Gastrocnemius medialis (tissue), 4 donors: ENCODE measurements around the gene DPYD.

ENCODE experiments used
- CTCF ChIP-seq, 5 experiments: fragments of 450-650 bp in 3 of 5; fragments of 200-600 bp in 2 of 5; sonication (generic) in 2 of 5; IDR thresholded peaks in 4 of 5; conservative IDR thresholded peaks in 1 of 5; 1 replicate in 4 of 5; 2 replicates in 1 of 5; pipeline ENCODE4 v1.5.1; 2016 to 2019; ENCODE audit warnings: antibody characterized with exemption in 5 of 5, mild to moderate bottlenecking in 3 of 5, moderate library complexity in 3 of 5
- POLR2A ChIP-seq, 2 donors: fragments of 450-650 bp; IDR thresholded peaks; one replicate each; pipeline ENCODE4 v1.6.1; 2017; ENCODE audit warnings: antibody characterized with exemption in 2 of 2, mild to moderate bottlenecking in 2 of 2, moderate library complexity in 2 of 2

DNA sequence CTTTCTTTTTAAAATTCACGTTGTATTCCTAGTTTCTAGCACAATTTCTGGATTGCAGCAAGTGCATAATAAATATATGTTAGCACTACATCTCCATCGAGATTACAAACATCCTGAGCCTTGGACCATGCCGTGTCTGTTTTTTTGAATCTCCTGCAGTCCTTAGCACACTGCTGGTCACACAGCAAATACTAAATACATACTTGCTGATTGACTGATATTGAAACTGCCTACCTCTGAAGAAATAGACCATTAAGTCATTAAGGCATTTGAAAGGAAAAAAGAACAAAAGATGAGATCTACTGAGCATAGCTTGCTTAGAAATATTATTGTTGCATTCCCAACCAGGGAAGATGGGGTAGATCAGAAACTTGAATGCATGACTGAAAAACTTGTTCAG lies 830.1 kb downstream of the DPYD start:
- TF ChIP-seq CTCF (IDR thresholded peaks at IDR 0.05 in 4 of 5, conservative IDR thresholded peaks at IDR 0.05 in 1 of 5) (no peak), POLR2A (IDR thresholded peaks at IDR 0.05) (no peak)
